ENCODE results near the gene NPAS3. TPM values are rescaled to one million over a fixed set of nuclear protein-coding genes. Genes with fewer than 3 reads are reported as not detected.

The NPAS3 gene
- total RNA-seq, 1 experiment from 2014 or later = not detected

- Histone ChIP-seq H3K4me2 (ENCODE audit: low read length) (no peak overlapping the region), H2AFZ (ENCODE audit: low read depth, low read length, poor library complexity, severe bottlenecking) (no peak overlapping the region), H3K79me2 (ENCODE audit: insufficient read depth, low read length) (no peaks in the 10 kb centered on the region), H3K4me1 (ENCODE audit: control insufficient read depth in 1 of 2, insufficient read depth in 2 of 2, low read length in 2 of 2) (no peaks in the 10 kb centered on the region), H3K9ac (ENCODE audit: low read length) (no peak overlapping the region), H3K27me3 (ENCODE audit: insufficient read depth, low read length) (no peaks in the 10 kb centered on the region), H4K20me1 (ENCODE audit: insufficient read depth) (no peaks in the 10 kb centered on the region), H3K27ac (ENCODE audit: low read depth, low read length) (no peak overlapping the region), H3K9me3 (ENCODE audit: control insufficient read depth in 1 of 2, insufficient read depth in 1 of 2, low read depth in 1 of 2, low read length in 2 of 2) (peaks cover 0 to 2% of the 10 kb centered on the region in 2 experiments; a peak in 1 of 4 replicates), H3K9me2 (ENCODE audit: insufficient read depth) (no peaks in the 10 kb centered on the region), H3K4me3 (replicated peaks in 1 of 2; ENCODE audit: low read depth in 1 of 2, low read length in 2 of 2) (no peak overlapping the region), H3K36me3 (ENCODE audit: control insufficient read depth in 1 of 2, insufficient read depth in 2 of 2, low read length in 2 of 2) (no peaks in the 10 kb centered on the region)
- ATAC-seq (no peak), DNase-seq (ENCODE audit: low read depth, low spot score) (no peak)
- TF ChIP-seq RAD21 (IDR thresholded peaks at IDR 0.05; ENCODE audit: low read depth) (no peak), FOSL1 (IDR thresholded peaks at IDR 0.05; ENCODE audit: low read depth) (no peak), TCF7L2 (IDR thresholded peaks at IDR 0.05; ENCODE audit: borderline replicate concordance, extremely low read depth, insufficient read depth, insufficient read length) (no peak), ZNF274 (IDR thresholded peaks at IDR 0.05; ENCODE audit: low read depth, low read length) (no peak), SIN3A (IDR thresholded peaks at IDR 0.05; ENCODE audit: low read depth) (no peak), ELF1 (IDR thresholded peaks at IDR 0.05; ENCODE audit: borderline replicate concordance, low read depth) (no peak), EZH2 (IDR thresholded peaks at IDR 0.05) (no peak), CBX3 (IDR thresholded peaks at IDR 0.05; ENCODE audit: low read depth) (no peak), YY1 (IDR thresholded peaks at IDR 0.05; ENCODE audit: extremely low read depth, insufficient replicate concordance, low read depth, low read length) (no peak)
- POLR2A ChIA-PET = no interaction called here
- CTCF ChIA-PET = no interaction called here
- RAD21 ChIA-PET (ENCODE audit: low non-redundant PET in 1 of 2, low total read pairs in 2 of 2, uncharacterized antibody in 2 of 2, unreplicated experiment in 2 of 2) = no interaction called here
- intact Hi-C loops (cut with micrococcal nuclease) = no loop called here
- no TSS peak for BruUV-seq (replicated peaks)
Observed at GRCh38 chr14:33237115-33237740, 298.5 kb downstream of the NPAS3 start.

DNA sequence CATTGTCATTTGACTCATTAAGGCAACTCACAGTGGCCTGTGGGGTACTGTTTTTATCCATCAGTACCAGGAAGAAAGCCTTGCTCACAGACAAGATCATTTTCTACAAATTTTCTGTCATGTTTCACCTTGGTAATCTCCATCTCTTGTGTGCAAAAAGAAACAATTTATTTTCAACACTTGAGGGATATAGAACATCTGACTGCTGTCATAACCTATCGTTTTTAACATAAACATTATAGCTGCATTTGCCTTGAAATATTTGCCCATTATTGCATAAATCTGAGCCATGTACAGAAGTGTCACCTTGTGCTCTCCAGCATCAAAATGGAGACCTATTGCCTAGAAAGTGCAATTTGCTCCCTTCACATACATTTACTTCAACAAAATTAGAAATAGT is 300.8 kb downstream of the NPAS3 start:
- Histone ChIP-seq H3K9me3 (ENCODE audit: control insufficient read depth in 1 of 2, insufficient read depth in 1 of 2, low read depth in 1 of 2, low read length in 2 of 2) (peaks cover 0 to 7% of the 10 kb centered on the region in 2 experiments; a peak in 1 of 4 replicates), H3K27ac (ENCODE audit: low read depth, low read length) (no peak overlapping the region), H3K79me2 (ENCODE audit: insufficient read depth, low read length) (no peaks in the 10 kb centered on the region), H3K4me2 (ENCODE audit: low read length) (no peak overlapping the region), H3K4me3 (replicated peaks in 1 of 2; ENCODE audit: low read depth in 1 of 2, low read length in 2 of 2) (no peak overlapping the region), H3K4me1 (ENCODE audit: control insufficient read depth in 1 of 2, insufficient read depth in 2 of 2, low read length in 2 of 2) (no peaks in the 10 kb centered on the region), H3K36me3 (ENCODE audit: control insufficient read depth in 1 of 2, insufficient read depth in 2 of 2, low read length in 2 of 2) (no peaks in the 10 kb centered on the region), H3K27me3 (ENCODE audit: insufficient read depth, low read length) (no peaks in the 10 kb centered on the region), H3K9me2 (ENCODE audit: insufficient read depth) (no peaks in the 10 kb centered on the region), H3K9ac (ENCODE audit: low read length) (no peak overlapping the region), H4K20me1 (ENCODE audit: insufficient read depth) (no peaks in the 10 kb centered on the region), H2AFZ (ENCODE audit: low read depth, low read length, poor library complexity, severe bottlenecking) (no peak overlapping the region)
- TF ChIP-seq EZH2phosphoT487 (IDR thresholded peaks at IDR 0.05; ENCODE audit: borderline replicate concordance) (no peak), YY1 (IDR thresholded peaks at IDR 0.05; ENCODE audit: extremely low read depth, insufficient replicate concordance, low read depth, low read length) (no peak), ELF1 (IDR thresholded peaks at IDR 0.05; ENCODE audit: borderline replicate concordance, low read depth) (no peak)
- ChIA-PET CTCF (no interaction called here), POLR2A (no interaction called here), RAD21 (ENCODE audit: low non-redundant PET in 1 of 2, low total read pairs in 2 of 2, uncharacterized antibody in 2 of 2, unreplicated experiment in 2 of 2) (no interaction called here)
- intact Hi-C loops (cut with micrococcal nuclease) = no loop called here
- ATAC-seq (no peak), DNase-seq (ENCODE audit: low read depth, low spot score) (no peak)
- BruUV-seq (replicated peaks) = no TSS peak
